RPMI7951 (cell line): ENCODE measurements around the gene GTF2F2. TPM values are rescaled to one million over a fixed set of nuclear protein-coding genes. Genes with fewer than 3 reads are reported as not detected.
A peak's percentile ranks its signal among the peaks of the same experiment; 100 is the strongest.
"Not testable (repeated sequence)": the region's sequence is repeated elsewhere in the genome, so short reads cannot be mapped to it uniquely, and the experiment has no call there.

Source experiments
- DNase-seq: peaks from one replicate; pipeline ENCODE4 v3.0.0-alpha.2; 2012; ENCODE audit warnings: low read depth
- total RNA-seq: library from RNA; depleted of rRNA; stranded (reverse); fragments of >200 nt; shearing (Covaris generic); gene quantifications from 2 replicates; pipeline ENCODE4 v1.2.3, GENCODE V29; 2014

Gene GTF2F2
- total RNA-seq, 1 experiment from 2014 or later: 31.7 TPM

- DNase-seq: no peak
Observed at GRCh38 chr13:45215392-45216077, 95.2 kb downstream of the GTF2F2 start.

GRCh38 chr13:45216193-45216592 lies 95.9 kb downstream of the GTF2F2 start:
- DNase-seq: no peak

- no peak for DNase-seq
Observed at GRCh38 chr13:45218689-45219088, 98.4 kb downstream of the GTF2F2 start.

GRCh38 chr13:45219123-45219891 lies 99.0 kb downstream of the GTF2F2 start:
- DNase-seq: peak; percentile 54

- peak; percentile 78 for DNase-seq
Observed at GRCh38 chr13:45219938-45220375, 99.6 kb downstream of the GTF2F2 start.

- no peak for DNase-seq
Observed at GRCh38 chr13:45220403-45220802, 100.1 kb downstream of the GTF2F2 start.

GRCh38 chr13:45222516-45222915 lies 102.2 kb downstream of the GTF2F2 start:
- DNase-seq: no peak

- DNase-seq: no peak
Observed at GRCh38 chr13:45222919-45223318, 102.6 kb downstream of the GTF2F2 start.

GRCh38 chr13:45224176-45224575 lies 103.9 kb downstream of the GTF2F2 start:
- DNase-seq: peak; percentile 51

- DNase-seq: no peak
Observed at GRCh38 chr13:45225370-45225769, 105.1 kb downstream of the GTF2F2 start.

- no peak for DNase-seq
Observed at GRCh38 chr13:45226024-45226423, 105.7 kb downstream of the GTF2F2 start.

- no peak for DNase-seq
Observed at GRCh38 chr13:45228002-45228401, 107.7 kb downstream of the GTF2F2 start.

- DNase-seq: no peak
Observed at GRCh38 chr13:45229172-45229571, 108.9 kb downstream of the GTF2F2 start.

- DNase-seq: no peak
Observed at GRCh38 chr13:45231305-45231704, 111.0 kb downstream of the GTF2F2 start.

GRCh38 chr13:45231722-45232121 lies 111.4 kb downstream of the GTF2F2 start:
- peak; percentile 45 for DNase-seq

GRCh38 chr13:45232591-45232990 lies 112.3 kb downstream of the GTF2F2 start:
- no peak for DNase-seq

GRCh38 chr13:45238945-45239795 lies 118.9 kb downstream of the GTF2F2 start:
- DNase-seq: peak; percentile 49

- no peak for DNase-seq
Observed at GRCh38 chr13:45240143-45240542, 119.8 kb downstream of the GTF2F2 start.

GRCh38 chr13:45242070-45242469 lies 121.8 kb downstream of the GTF2F2 start:
- peak; percentile 42 for DNase-seq

GRCh38 chr13:45242524-45242923 lies 122.2 kb downstream of the GTF2F2 start:
- DNase-seq: no peak

- no peak for DNase-seq
Observed at GRCh38 chr13:45243077-45243476, 122.8 kb downstream of the GTF2F2 start.

GRCh38 chr13:45244736-45245135 lies 124.4 kb downstream of the GTF2F2 start:
- not testable (repeated sequence) for DNase-seq
